KG1 (cell line): ENCODE measurements around the gene PDE4D.
"Not testable (repeated sequence)": the region's sequence is repeated elsewhere in the genome, so short reads cannot be mapped to it uniquely, and the experiment has no call there.

ENCODE experiments used
- DNase-seq: peaks from one replicate; lab custom pipeline; 2025; lab: John Stamatoyannopoulos, UW

The PDE4D gene

GRCh38 chr5:59466271-59466670 lies 427.3 kb downstream of the PDE4D start:
- no peak for DNase-seq

DNA sequence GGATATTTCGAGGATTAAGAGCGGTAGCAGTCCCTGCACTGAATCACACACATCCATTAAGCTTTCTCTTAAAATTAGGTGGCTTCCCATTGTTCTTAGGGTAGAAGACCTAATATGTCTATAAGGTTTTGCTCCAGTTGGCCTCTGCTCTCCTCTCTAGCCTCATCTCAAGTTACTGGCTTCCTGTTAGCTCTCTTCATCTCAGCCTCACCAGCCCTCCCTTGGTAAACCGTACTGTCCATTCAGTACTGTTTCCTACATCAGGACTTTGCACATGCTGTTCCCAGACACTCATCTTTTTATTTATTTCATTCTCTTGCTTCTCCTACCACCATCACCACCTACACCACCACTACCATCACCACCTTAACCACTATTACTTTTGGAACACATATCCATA lies 428.6 kb downstream of the PDE4D start:
- no peak for DNase-seq

DNA sequence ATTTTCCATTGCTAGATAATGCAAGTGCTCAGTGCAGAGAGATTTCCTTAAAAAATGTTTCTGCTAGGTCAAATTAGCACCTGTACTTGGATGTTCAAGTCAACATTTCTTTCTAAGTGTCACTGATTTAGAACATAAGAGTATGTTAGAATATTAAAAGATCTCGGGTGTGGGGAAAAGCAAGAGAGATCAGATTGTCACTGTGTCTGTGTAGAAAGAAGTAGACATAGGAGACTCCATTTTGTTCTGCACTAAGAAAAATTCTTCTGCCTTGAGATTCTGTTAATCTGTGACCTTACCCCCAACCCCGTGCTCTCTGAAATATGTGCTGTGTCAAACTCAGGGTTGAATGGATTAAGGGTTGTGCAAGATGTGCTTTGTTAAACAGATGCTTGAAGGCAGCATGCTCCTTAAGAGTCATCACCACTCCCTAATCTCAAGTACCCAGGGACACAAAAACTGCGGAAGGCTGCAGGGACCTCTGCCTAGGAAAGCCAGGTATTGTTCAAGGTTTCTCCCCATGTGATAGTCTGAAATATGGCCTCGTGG lies 429.8 kb downstream of the PDE4D start:
- DNase-seq: not testable (repeated sequence)

GRCh38 chr5:59462956-59463355 lies 430.6 kb downstream of the PDE4D start:
- DNase-seq: no peak

GRCh38 chr5:59460368-59461153 lies 433.0 kb downstream of the PDE4D start:
- DNase-seq: no peak

DNA sequence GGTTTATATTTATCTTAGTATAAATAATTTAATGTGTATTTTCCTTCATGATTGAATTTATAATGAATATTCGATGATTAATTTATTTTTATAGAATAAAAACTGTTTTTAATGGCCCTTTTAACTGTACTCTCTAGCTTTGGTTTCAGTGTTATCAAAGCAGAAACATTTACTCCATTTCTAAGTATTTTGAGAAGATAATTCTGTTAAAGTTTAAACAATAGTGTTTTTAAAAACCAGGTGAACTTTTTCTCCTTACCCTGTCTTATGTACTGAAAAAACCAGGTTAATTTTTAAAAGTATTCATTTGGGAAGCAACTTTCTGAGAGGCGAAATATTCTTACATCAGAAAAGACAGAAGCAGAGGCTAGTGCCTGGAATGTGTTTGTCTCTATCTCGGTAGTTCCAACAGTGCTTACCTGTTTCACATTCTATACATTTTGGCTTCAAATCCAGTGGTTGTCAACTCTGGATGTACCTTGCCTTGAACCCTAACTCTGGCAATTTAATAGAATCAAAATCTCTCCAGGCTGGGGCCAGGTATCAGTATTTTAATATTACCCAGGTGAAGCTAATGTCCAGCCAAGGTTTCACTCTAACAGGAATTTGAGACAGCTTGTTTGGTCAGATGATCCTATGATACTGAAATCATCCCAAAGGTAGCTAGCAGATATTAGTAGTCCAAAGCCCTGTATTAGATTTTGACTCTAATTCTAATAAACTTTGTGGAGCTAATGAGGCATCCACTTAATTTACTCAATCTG lies 434.4 kb downstream of the PDE4D start:
- DNase-seq: no peak

DNA sequence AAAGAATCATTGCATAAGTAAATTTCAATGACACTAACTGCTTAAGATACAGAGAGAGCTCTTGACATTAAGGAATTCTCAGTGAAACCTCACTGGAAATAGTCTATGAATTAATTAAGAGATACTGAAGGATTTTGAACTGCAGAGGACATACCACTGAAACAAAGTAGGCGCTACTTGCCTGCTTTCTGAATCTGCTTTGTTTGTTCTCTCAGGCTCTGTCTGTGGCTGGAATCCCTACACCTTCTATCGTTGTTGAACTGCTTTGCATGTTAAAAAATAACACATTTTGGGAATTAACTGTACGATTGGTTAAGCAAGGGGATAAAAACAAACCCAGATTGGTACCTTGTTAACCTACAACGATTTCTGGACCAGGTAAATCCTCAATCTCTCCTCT lies 435.2 kb downstream of the PDE4D start:
- no peak for DNase-seq

GRCh38 chr5:59449905-59450644 lies 443.5 kb downstream of the PDE4D start:
- no peak for DNase-seq

- DNase-seq: no peak
Measured at GRCh38 chr5:59446356-59446755, 447.2 kb downstream of the PDE4D start.

- DNase-seq: no peak
Measured at GRCh38 chr5:59445741-59446140, 447.8 kb downstream of the PDE4D start.

DNA sequence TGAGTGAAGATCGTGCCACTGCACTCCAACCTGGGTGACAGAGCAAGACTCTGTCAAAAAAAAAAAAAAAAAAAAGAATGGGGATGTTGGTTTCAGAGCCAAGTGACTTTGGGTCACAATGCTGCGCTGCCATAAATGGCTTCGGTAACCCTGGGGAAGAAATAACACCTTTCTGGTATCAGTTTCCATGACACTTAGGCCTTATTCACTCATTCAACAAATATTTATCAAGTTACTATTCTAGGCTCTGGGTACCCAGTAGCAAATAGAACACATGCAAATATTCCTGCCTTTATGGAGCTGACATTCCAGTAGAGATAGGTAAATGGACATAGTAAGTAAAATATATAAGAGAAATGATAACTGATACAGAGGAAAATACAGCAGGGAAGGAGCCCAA lies 454.2 kb downstream of the PDE4D start:
- DNase-seq: no peak

DNA sequence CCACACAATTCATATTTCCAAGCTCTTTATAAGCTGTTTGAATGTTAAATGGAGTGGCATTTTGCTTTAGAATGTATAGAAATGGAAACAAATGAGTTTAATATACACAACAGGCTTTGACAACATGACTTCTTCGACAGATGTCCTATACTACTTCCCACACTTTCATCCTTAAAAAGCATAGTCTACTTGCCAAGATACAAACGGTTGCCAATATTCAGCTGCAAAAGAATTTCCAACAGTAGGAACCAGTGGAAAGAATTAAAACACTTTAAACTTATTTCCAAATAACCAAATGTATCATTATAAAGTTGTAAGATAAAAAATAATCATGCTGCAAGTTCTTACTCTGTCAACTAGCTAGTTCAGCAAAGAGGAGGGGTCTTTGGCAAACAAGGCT lies 456.4 kb downstream of the PDE4D start:
- no peak for DNase-seq

GRCh38 chr5:59436364-59437148 lies 457.0 kb downstream of the PDE4D start:
- DNase-seq: no peak

DNA sequence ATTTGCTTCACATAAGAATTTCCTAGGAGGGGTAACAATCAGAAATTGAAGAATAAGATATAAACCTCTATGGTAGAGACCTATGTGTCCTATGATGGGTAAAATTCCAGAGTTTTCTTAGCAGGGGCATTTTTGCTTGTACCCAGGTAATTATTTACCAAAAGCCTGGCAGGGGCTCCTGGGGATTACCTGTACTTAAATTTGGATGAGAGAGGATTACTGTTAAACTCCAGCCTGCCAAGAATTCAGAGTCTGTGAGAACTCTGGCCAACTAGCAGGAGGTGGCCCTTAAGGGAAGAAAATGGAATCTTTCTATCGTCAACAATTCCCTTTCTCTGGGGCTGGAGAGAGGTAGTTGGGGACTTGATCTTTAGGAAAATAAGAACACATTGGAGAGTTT lies 460.4 kb downstream of the PDE4D start:
- DNase-seq: no peak

DNA sequence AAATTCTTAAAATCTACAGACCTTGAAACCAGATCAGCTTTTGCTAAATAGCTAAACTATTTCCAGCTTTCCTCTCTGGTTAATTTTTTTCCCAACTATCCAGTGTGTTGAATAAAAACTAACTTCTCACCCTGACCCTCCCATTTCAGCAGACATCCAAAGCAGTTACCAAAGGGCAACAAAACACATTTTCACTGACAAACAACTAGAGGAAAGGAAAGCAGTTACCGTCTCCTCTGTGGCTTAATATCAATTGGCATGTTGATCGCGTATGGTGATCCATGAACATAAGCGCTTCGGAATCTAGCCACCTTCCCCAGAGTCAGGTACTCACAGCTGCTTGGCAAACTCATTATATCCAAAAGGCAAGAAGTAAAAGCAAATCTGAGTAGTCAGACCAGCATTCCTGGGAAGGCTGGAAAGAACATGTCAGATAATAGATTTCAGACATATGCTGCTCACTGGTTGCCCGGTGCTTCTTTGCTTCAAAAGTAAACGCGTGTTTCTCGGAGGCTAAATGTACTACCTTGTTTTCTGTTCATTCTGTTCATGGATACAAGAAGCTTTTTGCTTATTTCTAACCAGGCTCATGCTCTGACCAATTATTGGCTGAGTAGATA lies 463.4 kb downstream of the PDE4D start:
- no peak for DNase-seq

DNA sequence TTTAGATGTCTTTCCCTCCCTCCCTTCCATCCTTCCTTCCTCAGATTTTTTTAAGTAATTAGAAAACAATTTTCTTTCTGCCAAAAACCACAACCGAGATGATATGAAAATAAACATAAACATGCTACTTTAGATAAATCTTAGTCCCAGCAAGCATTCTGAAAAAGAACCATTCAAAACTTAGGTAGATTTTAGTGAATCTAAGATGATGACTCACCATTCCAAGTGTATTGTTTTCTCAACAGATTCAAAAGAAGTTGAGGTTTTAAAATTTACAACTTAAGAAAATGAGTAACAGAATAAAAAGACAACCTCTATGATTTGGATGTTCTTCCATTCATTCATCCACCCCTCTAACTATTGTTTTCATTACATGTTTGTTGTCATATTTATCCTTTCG lies 465.1 kb downstream of the PDE4D start:
- no peak for DNase-seq

GRCh38 chr5:59424515-59424914 lies 469.0 kb downstream of the PDE4D start:
- DNase-seq: no peak

GRCh38 chr5:59423021-59423420 lies 470.5 kb downstream of the PDE4D start:
- no peak for DNase-seq

- no peak for DNase-seq
Measured at GRCh38 chr5:59421986-59422941, 471.3 kb downstream of the PDE4D start.

GRCh38 chr5:59420596-59420995 lies 472.9 kb downstream of the PDE4D start:
- no peak for DNase-seq
